ENCODE results near the gene EPO.

- TF ChIP-seq, protein P1, sequence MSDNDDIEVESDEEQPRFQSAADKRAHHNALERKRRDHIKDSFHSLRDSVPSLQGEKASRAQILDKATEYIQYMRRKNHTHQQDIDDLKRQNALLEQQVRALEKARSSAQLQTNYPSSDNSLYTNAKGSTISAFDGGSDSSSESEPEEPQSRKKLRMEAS (IDR thresholded peaks at IDR 0.05), result no peak
- no peak for TF ChIP-seq CTCF (IDR thresholded peaks at IDR 0.05; ENCODE audit: low read depth, low read length, missing input control)
- no peak for TF ChIP-seq REST (IDR thresholded peaks at IDR 0.05)
- no peak for TF ChIP-seq RAD21 (IDR thresholded peaks at IDR 0.05)
- no peak for TF ChIP-seq JUND (IDR thresholded peaks at IDR 0.05)
- TF ChIP-seq TAF1 (conservative IDR thresholded peaks at IDR 0.05), result no peak
Measured at GRCh38 chr7:100681491-100682227, 38.6 kb upstream of the EPO start.
